ENCODE results near the gene TMEM266.

TMEM266 gene

GRCh38 chr15:76185716-76186115 is 125.9 kb downstream of the TMEM266 start:
- H3K4me3 ChIP-seq (ENCODE audit: low read depth, low read length), result no peak overlapping the region
- TF ChIP-seq CTCF (IDR thresholded peaks at IDR 0.05; ENCODE audit: low read depth, low read length, missing control alignments), result peak; percentile 84
- peak; percentile 15 for DNase-seq (ENCODE audit: low read depth)

GRCh38 chr15:76187163-76187562 is 127.4 kb downstream of the TMEM266 start:
- TF ChIP-seq CTCF (IDR thresholded peaks at IDR 0.05; ENCODE audit: low read depth, low read length, missing control alignments), result no peak
- H3K4me3 ChIP-seq (ENCODE audit: low read depth, low read length), result no peak overlapping the region
- no peak for DNase-seq (ENCODE audit: low read depth)

- H3K4me3 ChIP-seq (ENCODE audit: low read depth, low read length), result no peak overlapping the region
- no peak for DNase-seq (ENCODE audit: low read depth)
- no peak for TF ChIP-seq CTCF (IDR thresholded peaks at IDR 0.05; ENCODE audit: low read depth, low read length, missing control alignments)
Observed at GRCh38 chr15:76189106-76189505, 129.3 kb downstream of the TMEM266 start.

- no peak for DNase-seq (ENCODE audit: low read depth)
- no peak for TF ChIP-seq CTCF (IDR thresholded peaks at IDR 0.05; ENCODE audit: low read depth, low read length, missing control alignments)
- no peak overlapping the region for H3K4me3 ChIP-seq (ENCODE audit: low read depth, low read length)
Observed at GRCh38 chr15:76190070-76190564, 130.3 kb downstream of the TMEM266 start.

GRCh38 chr15:76190751-76191538 is 131.2 kb downstream of the TMEM266 start:
- DNase-seq (ENCODE audit: low read depth), result peak; percentile 51
- peak overlapping the region; percentile 6; the same call in 1 of the 2 replicates for H3K4me3 ChIP-seq (ENCODE audit: low read depth, low read length)
- peak; percentile 93 for TF ChIP-seq CTCF (IDR thresholded peaks at IDR 0.05; ENCODE audit: low read depth, low read length, missing control alignments)

GRCh38 chr15:76191539-76192244 is 131.9 kb downstream of the TMEM266 start:
- no peak for TF ChIP-seq CTCF (IDR thresholded peaks at IDR 0.05; ENCODE audit: low read depth, low read length, missing control alignments)
- DNase-seq (ENCODE audit: low read depth), result no peak
- H3K4me3 ChIP-seq (ENCODE audit: low read depth, low read length), result no peak overlapping the region

All from GM12864 (cell line).